Mesenchymal stem cell (in vitro differentiated cells and primary cell): ENCODE data around the gene HMGCL.
"Not testable (repeated sequence)": the region's sequence is repeated elsewhere in the genome, so short reads cannot be mapped to it uniquely, and the experiment has no call there.

Source experiments
- DNase-seq: peaks from one replicate; pipeline ENCODE4 v3.0.0-alpha.2; 2013
- H2AFZ ChIP-seq: one replicate; pipeline ENCODE4 v1.6.1; 2013; ENCODE audit warnings: low read depth, mild to moderate bottlenecking, control low read depth, inconsistent platforms, low read length, moderate library complexity
- H2AK5ac ChIP-seq: 2 replicates; pipeline ENCODE4 v1.6.1; 2013; ENCODE audit warnings: low read length, moderate library complexity, mild to moderate bottlenecking, inconsistent platforms; ENCODE audit not compliant: severe bottlenecking
- H2BK120ac ChIP-seq: one replicate; pipeline ENCODE4 v1.6.1; 2013; ENCODE audit warnings: low read depth, mild to moderate bottlenecking, inconsistent platforms, low read length, moderate library complexity
- H2BK12ac ChIP-seq, 2 experiments: one replicate each; pipeline ENCODE4 v1.6.1; 2013; ENCODE audit warnings: inconsistent platforms in 2 of 2, low read length in 2 of 2, mild to moderate bottlenecking in 2 of 2, moderate library complexity in 2 of 2, control low read depth in 1 of 2
- H2BK15ac ChIP-seq: one replicate; pipeline ENCODE4 v1.6.1; 2013; ENCODE audit warnings: mild to moderate bottlenecking, low read depth, inconsistent platforms; ENCODE audit not compliant: poor library complexity, severe bottlenecking
- H2BK5ac ChIP-seq: 2 replicates; pipeline ENCODE4 v1.6.1; 2013; ENCODE audit warnings: low read depth, mild to moderate bottlenecking, low read length, control low read depth, inconsistent platforms; ENCODE audit not compliant: poor library complexity, severe bottlenecking
- H3K14ac ChIP-seq, 2 experiments: one replicate each; pipeline ENCODE4 v1.6.1; 2013; ENCODE audit warnings: inconsistent platforms in 2 of 2, low read length in 2 of 2, control low read depth in 1 of 2, mild to moderate bottlenecking in 1 of 2, moderate library complexity in 1 of 2
- H3K18ac ChIP-seq, 2 experiments: one replicate each; pipeline ENCODE4 v1.6.1; 2013; ENCODE audit warnings: inconsistent platforms in 2 of 2, low read length in 2 of 2, control low read depth in 1 of 2, low read depth in 1 of 2, mild to moderate bottlenecking in 1 of 2
- H3K23ac ChIP-seq, 2 experiments: one replicate each; pipeline ENCODE4 v1.6.1; 2013; ENCODE audit warnings: inconsistent platforms in 2 of 2, low read length in 2 of 2, mild to moderate bottlenecking in 2 of 2, moderate library complexity in 2 of 2, control low read depth in 1 of 2
- H3K27ac ChIP-seq: 2 replicates; pipeline ENCODE4 v1.5.1; 2013; ENCODE audit warnings: mild to moderate bottlenecking, moderate library complexity, low read length, control low read depth, inconsistent platforms; ENCODE audit not compliant: poor library complexity, severe bottlenecking
- H3K27me3 ChIP-seq, 2 experiments: 2 replicates each; pipeline versions ENCODE4 v1.6.1 to v1.7.0; 2013; ENCODE audit warnings: low read length in 2 of 2, mild to moderate bottlenecking in 2 of 2, moderate library complexity in 2 of 2, control low read depth in 1 of 2, inconsistent platforms in 1 of 2; ENCODE audit not compliant: control insufficient read depth in 1 of 2, insufficient read depth in 1 of 2
- H3K36me3 ChIP-seq, 2 experiments: 2 replicates each; pipeline versions ENCODE4 v1.6.1 to v1.7.0; 2013; ENCODE audit warnings: low read length in 2 of 2, control low read depth in 1 of 2, inconsistent platforms in 1 of 2, low read depth in 1 of 2, mild to moderate bottlenecking in 1 of 2; ENCODE audit not compliant: insufficient read depth in 2 of 2, control insufficient read depth in 1 of 2
- H3K4ac ChIP-seq, 2 experiments: one replicate each; pipeline ENCODE4 v1.6.1; 2013; ENCODE audit warnings: inconsistent platforms in 2 of 2, low read length in 2 of 2, mild to moderate bottlenecking in 2 of 2, moderate library complexity in 2 of 2, control low read depth in 1 of 2, low read depth in 1 of 2
- H3K4me1 ChIP-seq: 2 replicates; pipeline ENCODE4 v1.6.1; 2013; ENCODE audit warnings: low read depth, low read length, control low read depth; ENCODE audit not compliant: control insufficient read depth, insufficient read depth
- H3K4me2 ChIP-seq: 2 replicates; pipeline ENCODE4 v1.6.1; 2013; ENCODE audit warnings: low read length, mild to moderate bottlenecking, inconsistent platforms; ENCODE audit not compliant: poor library complexity, severe bottlenecking
- H3K4me3 ChIP-seq, 2 experiments: 2 replicates each; pipeline versions ENCODE4 v1.5.1 to v1.7.0; 2013; ENCODE audit warnings: low read length in 2 of 2, mild to moderate bottlenecking in 2 of 2, control low read depth in 1 of 2, low read depth in 1 of 2; ENCODE audit not compliant: insufficient read depth in 1 of 2
- H3K79me1 ChIP-seq: replicated peaks from 2 replicates; pipeline ENCODE4 v1.6.1; 2013; ENCODE audit warnings: mild to moderate bottlenecking, control low read depth, low read length, inconsistent platforms; ENCODE audit not compliant: poor library complexity, severe bottlenecking
- H3K9ac ChIP-seq: 2 replicates; pipeline ENCODE4 v1.7.0; 2013; ENCODE audit warnings: mild to moderate bottlenecking, low read length, moderate library complexity
- H3K9me3 ChIP-seq: 2 replicates; pipeline ENCODE4 v1.7.0; 2013; ENCODE audit warnings: mild to moderate bottlenecking, low read length; ENCODE audit not compliant: control insufficient read depth
- H4K8ac ChIP-seq: one replicate; pipeline ENCODE4 v1.6.1; 2013; ENCODE audit warnings: inconsistent platforms, mild to moderate bottlenecking, low read length, moderate library complexity
- H4K91ac ChIP-seq: one replicate; pipeline ENCODE4 v1.6.1; 2013; ENCODE audit warnings: mild to moderate bottlenecking, low read length, inconsistent platforms
- WGBS: methylation state at CpG from one replicate; pipeline ENCODE4 v1.1.7; 2013; ENCODE audit warnings: mixed read lengths; 5-methylcytosine and 5-hydroxymethylcytosine counted together

HMGCL gene

DNA sequence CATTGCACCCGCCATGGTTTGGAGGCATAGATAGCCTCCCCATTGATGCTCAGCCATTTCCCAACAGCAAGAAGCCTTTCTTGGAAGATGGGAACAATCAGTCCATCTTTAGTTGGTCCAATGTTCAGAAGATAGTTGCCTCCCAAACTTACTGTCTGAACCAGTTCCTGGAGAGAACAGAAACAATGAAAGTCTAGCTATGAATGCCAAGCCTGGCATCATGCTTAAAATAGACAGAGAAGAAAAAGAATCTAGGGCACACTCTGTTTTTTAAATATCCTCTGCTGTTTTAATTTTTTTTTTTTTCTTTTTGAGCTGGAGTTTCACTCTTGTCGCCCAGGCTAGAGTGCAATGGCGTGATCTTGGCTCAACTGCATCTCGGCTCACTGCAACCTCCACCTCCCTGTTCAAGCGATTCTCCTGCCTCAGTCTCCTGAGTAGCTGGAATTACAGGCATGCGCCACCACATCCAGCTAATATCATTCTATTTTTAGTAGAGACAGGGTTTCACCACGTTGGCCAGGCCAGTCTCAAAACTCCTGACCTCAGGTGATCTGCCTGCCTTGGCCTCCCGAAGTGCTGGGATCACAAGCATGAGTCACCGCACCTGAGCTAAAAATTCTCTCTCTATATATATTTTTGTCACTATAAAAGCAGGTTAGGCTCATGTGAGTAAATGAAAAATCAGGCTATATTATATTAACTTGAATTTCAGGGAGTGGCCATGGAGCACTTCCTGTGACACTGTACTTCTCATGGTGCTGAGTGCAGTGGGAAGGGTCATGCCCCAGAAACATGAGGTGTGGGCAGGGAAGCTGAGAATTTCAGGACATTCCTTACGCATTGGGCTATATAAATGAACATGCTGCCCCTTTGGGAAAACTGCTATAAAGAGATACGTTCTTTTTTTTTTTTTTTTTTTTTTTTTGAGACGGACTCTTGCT lies 23.7 kb upstream of the HMGCL start:
- H3K14ac ChIP-seq: no peak overlapping the region
- no peak overlapping the region for H3K27ac ChIP-seq
- H3K18ac ChIP-seq: no peak overlapping the region
- peaks cover 2% of the 10 kb centered on the region for H3K4me1 ChIP-seq
- no peak overlapping the region for H3K23ac ChIP-seq
- no peak overlapping the region for H3K4me3 ChIP-seq
- H4K8ac ChIP-seq: no peak overlapping the region
- no peak for DNase-seq
- H2BK120ac ChIP-seq: no peak overlapping the region
- no peak overlapping the region for H3K4me2 ChIP-seq
- no peak overlapping the region for H3K9ac ChIP-seq
- no peak overlapping the region for H2BK15ac ChIP-seq
- H3K4ac ChIP-seq: no peak overlapping the region
- H3K79me1 ChIP-seq: no peaks in the 10 kb centered on the region
- H3K36me3 ChIP-seq: peaks cover 3 to 11% of the 10 kb centered on the region in 2 experiments
- H2BK12ac ChIP-seq: no peak overlapping the region
- no peak overlapping the region for H2BK5ac ChIP-seq
- no peaks in the 10 kb centered on the region for H3K27me3 ChIP-seq
- 91% methylated on average over 10 of the region's 12 CpGs for WGBS
- H2AK5ac ChIP-seq: no peak overlapping the region
- peaks cover 5% of the 10 kb centered on the region for H3K9me3 ChIP-seq
- H2AFZ ChIP-seq: no peak overlapping the region
- H4K91ac ChIP-seq: no peak overlapping the region

DNA sequence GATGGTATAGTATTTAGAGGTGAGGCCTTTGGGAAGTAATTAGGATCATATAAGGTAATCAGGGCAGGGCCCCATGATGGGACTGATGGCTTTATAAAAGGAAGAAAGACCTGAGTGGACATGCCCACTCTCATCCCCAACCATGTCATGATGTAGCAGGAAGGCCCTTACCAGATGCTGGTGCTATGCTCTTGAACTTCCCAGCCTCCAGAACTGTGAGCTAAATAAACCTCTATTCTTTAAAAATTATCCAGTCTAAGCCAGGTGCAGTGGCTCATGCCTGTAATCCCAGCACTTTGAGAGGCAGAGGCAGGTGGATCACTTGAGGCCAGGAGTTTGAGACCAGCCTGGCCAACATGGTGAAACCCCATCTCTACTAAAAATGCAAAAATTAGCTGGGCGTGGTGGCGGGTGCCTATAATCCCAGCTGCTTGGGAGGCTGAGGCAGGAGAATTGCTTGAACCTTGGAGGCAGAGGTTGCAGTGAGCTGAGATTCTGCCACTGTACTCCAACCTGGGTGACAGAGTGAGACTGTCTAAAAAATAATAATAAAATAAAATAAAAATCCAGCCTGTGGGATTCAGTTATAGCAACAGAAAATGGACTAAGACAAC lies 22.4 kb upstream of the HMGCL start:
- not testable (repeated sequence) for H3K4me2 ChIP-seq, H4K91ac ChIP-seq, H3K4me3 ChIP-seq, H3K18ac ChIP-seq, H3K4ac ChIP-seq, H3K9ac ChIP-seq, H3K23ac ChIP-seq, H3K14ac ChIP-seq, H3K4me1 ChIP-seq, DNase-seq, H3K9me3 ChIP-seq, H4K8ac ChIP-seq, H2AK5ac ChIP-seq, H3K27ac ChIP-seq, H3K79me1 ChIP-seq, H2AFZ ChIP-seq, H2BK12ac ChIP-seq, H3K27me3 ChIP-seq, H2BK120ac ChIP-seq, H2BK15ac ChIP-seq, H2BK5ac ChIP-seq
- 83% methylated on average over 2 of the region's 2 CpGs for WGBS
- peaks cover 3 to 11% of the 10 kb centered on the region in 2 experiments for H3K36me3 ChIP-seq

DNA sequence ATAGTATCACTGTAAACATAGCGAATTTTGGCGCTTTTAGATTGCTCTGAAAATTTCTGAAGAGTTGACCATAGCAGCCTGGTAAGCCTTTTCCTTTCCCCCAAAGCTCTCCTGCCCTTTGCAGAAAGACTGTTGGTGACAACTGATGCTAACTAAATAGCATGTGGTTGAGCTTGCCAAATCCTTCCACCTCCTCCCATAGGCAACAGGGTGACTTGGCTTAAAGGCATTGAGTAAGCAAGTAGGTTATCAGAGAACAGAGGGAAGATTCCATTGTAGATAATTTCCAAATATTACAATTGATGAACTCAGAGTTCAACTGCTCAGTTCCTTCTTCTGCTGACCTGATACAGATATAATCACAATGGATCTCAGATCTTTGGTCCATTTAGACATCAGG lies 19.9 kb upstream of the HMGCL start:
- no peak overlapping the region for H4K8ac ChIP-seq
- H4K91ac ChIP-seq: no peak overlapping the region
- no peak overlapping the region for H3K23ac ChIP-seq
- no peak overlapping the region for H3K27ac ChIP-seq
- H2BK120ac ChIP-seq: no peak overlapping the region
- peaks cover 3 to 11% of the 10 kb centered on the region in 2 experiments for H3K36me3 ChIP-seq
- H3K14ac ChIP-seq: no peak overlapping the region
- no peak overlapping the region for H3K4me2 ChIP-seq
- 75% methylated on average over 2 of the region's 2 CpGs for WGBS
- H2BK15ac ChIP-seq: no peak overlapping the region
- H3K4me3 ChIP-seq: no peak overlapping the region
- H3K4me1 ChIP-seq: peaks cover 2% of the 10 kb centered on the region
- H3K18ac ChIP-seq: no peak overlapping the region
- no peak overlapping the region for H2BK12ac ChIP-seq
- no peak overlapping the region for H2BK5ac ChIP-seq
- no peaks in the 10 kb centered on the region for H3K79me1 ChIP-seq
- no peak overlapping the region for H3K4ac ChIP-seq
- H3K27me3 ChIP-seq: peaks cover 0 to 14% of the 10 kb centered on the region in 2 experiments
- H3K9ac ChIP-seq: no peak overlapping the region
- no peak overlapping the region for H2AFZ ChIP-seq
- no peak for DNase-seq
- peaks cover 5% of the 10 kb centered on the region for H3K9me3 ChIP-seq
- H2AK5ac ChIP-seq: no peak overlapping the region

DNA sequence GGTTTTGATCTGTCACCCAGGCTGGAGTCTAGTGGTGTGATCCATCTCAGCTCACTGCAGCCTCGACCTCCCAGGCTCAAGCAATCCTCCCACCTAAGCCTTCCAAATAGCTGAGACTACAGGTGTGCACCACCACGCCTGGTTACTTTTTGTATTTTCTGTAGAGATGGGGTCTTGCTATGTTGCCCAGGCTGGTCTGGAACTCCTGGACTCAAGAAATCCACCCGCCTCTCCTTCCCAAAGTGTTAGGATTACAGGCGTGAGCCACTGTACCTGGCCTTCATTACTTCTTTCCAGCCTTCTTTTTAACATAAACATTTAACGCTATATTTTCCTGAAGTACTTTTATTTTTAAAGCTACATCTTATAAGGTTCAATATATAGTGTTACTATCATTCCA lies 18.4 kb upstream of the HMGCL start:
- DNase-seq: no peak
- H2AK5ac ChIP-seq: no peak overlapping the region
- 84% methylated on average over 2 of the region's 5 CpGs for WGBS
- H3K27me3 ChIP-seq: peaks cover 0 to 14% of the 10 kb centered on the region in 2 experiments
- no peak overlapping the region for H2BK120ac ChIP-seq
- no peak overlapping the region for H3K27ac ChIP-seq
- H2BK15ac ChIP-seq: no peak overlapping the region
- H4K8ac ChIP-seq: no peak overlapping the region
- H3K9me3 ChIP-seq: peaks cover 5% of the 10 kb centered on the region
- H3K4me2 ChIP-seq: no peak overlapping the region
- H3K79me1 ChIP-seq: no peaks in the 10 kb centered on the region
- H3K36me3 ChIP-seq: peaks cover 3 to 11% of the 10 kb centered on the region in 2 experiments
- no peak overlapping the region for H3K4ac ChIP-seq
- H2BK12ac ChIP-seq: no peak overlapping the region
- H2AFZ ChIP-seq: no peak overlapping the region
- H4K91ac ChIP-seq: no peak overlapping the region
- no peaks in the 10 kb centered on the region for H3K4me1 ChIP-seq
- no peak overlapping the region for H3K4me3 ChIP-seq
- H3K23ac ChIP-seq: no peak overlapping the region
- no peak overlapping the region for H3K18ac ChIP-seq
- no peak overlapping the region for H3K14ac ChIP-seq
- H2BK5ac ChIP-seq: no peak overlapping the region
- no peak overlapping the region for H3K9ac ChIP-seq
